DOHH2 (cell line): Measurements from ENCODE around the gene C7orf33.

ENCODE experiments used
- CTCF ChIP-seq: fragments of 200-600 bp; sonication (generic); IDR thresholded peaks from one replicate; pipeline ENCODE4 v1.5.1; 2014; ENCODE audit warnings: antibody characterized with exemption, mild to moderate bottlenecking, low read depth, low read length; ENCODE audit not compliant: poor library complexity, severe bottlenecking
- EZH2phosphoT487 ChIP-seq: fragments of 200-600 bp; sonication (generic); IDR thresholded peaks from 2 replicates; pipeline ENCODE4 v1.6.1; 2017; ENCODE audit warnings: borderline replicate concordance, mild to moderate bottlenecking, antibody characterized with exemption, low read length, moderate library complexity, mixed read lengths

- TF ChIP-seq CTCF: no peak
- no peak for TF ChIP-seq EZH2phosphoT487
Observed at GRCh38 chr7:148584154-148584827, 6.3 kb upstream of the C7orf33 start.
